Measurements from ENCODE around the gene FAM170B.

FAM170B gene

DNA sequence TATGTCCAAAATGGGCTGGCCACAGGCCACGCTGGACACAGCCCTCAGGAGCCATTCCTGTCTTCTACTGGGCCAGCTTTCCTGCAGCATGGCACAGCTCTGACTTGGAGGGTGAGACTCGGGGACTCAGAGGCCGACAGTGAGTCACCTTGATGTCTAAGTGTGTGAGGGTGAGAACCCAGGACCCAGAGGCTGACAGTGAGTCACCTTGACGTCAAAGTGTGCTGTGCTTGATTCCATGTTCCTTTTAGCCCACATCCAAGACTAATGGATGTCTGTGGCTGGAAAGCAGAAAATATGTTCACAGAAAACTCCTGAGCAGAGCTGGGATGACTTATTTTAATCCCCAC lies 6.0 kb upstream of the FAM170B start:
- TF ChIP-seq TOX (CRISPR knock-in tag; IDR thresholded peaks at IDR 0.05; ENCODE audit: borderline replicate concordance) (no peak), BACH2 (CRISPR knock-in tag; IDR thresholded peaks at IDR 0.05; ENCODE audit: borderline replicate concordance) (no peak), ZNF8 (CRISPR knock-in tag; IDR thresholded peaks at IDR 0.05) (no peak), CSDC2 (CRISPR knock-in tag; IDR thresholded peaks at IDR 0.05) (no peak), OSR1 (CRISPR knock-in tag; IDR thresholded peaks at IDR 0.05) (no peak), RARB (CRISPR knock-in tag; IDR thresholded peaks at IDR 0.05) (no peak), PPARA (CRISPR knock-in tag; IDR thresholded peaks at IDR 0.05; ENCODE audit: borderline replicate concordance) (no peak), ZNF70 (CRISPR knock-in tag; IDR thresholded peaks at IDR 0.05) (no peak), SNAI2 (CRISPR knock-in tag; IDR thresholded peaks at IDR 0.05) (no peak)
- TF ChIP-seq, protein P1, sequence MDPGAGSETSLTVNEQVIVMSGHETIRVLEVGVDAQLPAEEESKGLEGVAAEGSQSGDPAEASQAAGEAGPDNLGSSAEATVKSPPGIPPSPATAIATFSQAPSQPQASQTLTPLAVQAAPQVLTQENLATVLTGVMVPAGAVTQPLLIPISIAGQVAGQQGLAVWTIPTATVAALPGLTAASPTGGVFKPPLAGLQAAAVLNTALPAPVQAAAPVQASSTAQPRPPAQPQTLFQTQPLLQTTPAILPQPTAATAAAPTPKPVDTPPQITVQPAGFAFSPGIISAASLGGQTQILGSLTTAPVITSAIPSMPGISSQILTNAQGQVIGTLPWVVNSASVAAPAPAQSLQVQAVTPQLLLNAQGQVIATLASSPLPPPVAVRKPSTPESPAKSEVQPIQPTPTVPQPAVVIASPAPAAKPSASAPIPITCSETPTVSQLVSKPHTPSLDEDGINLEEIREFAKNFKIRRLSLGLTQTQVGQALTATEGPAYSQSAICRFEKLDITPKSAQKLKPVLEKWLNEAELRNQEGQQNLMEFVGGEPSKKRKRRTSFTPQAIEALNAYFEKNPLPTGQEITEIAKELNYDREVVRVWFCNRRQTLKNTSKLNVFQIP (CRISPR knock-in tag; IDR thresholded peaks at IDR 0.05; ENCODE audit: borderline replicate concordance, low read depth): no peak
- TF ChIP-seq, protein P2, sequence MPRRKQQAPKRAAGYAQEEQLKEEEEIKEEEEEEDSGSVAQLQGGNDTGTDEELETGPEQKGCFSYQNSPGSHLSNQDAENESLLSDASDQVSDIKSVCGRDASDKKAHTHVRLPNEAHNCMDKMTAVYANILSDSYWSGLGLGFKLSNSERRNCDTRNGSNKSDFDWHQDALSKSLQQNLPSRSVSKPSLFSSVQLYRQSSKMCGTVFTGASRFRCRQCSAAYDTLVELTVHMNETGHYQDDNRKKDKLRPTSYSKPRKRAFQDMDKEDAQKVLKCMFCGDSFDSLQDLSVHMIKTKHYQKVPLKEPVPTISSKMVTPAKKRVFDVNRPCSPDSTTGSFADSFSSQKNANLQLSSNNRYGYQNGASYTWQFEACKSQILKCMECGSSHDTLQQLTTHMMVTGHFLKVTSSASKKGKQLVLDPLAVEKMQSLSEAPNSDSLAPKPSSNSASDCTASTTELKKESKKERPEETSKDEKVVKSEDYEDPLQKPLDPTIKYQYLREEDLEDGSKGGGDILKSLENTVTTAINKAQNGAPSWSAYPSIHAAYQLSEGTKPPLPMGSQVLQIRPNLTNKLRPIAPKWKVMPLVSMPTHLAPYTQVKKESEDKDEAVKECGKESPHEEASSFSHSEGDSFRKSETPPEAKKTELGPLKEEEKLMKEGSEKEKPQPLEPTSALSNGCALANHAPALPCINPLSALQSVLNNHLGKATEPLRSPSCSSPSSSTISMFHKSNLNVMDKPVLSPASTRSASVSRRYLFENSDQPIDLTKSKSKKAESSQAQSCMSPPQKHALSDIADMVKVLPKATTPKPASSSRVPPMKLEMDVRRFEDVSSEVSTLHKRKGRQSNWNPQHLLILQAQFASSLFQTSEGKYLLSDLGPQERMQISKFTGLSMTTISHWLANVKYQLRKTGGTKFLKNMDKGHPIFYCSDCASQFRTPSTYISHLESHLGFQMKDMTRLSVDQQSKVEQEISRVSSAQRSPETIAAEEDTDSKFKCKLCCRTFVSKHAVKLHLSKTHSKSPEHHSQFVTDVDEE (CRISPR knock-in tag; IDR thresholded peaks at IDR 0.05): no peak
- no peak for ATAC-seq

DNA sequence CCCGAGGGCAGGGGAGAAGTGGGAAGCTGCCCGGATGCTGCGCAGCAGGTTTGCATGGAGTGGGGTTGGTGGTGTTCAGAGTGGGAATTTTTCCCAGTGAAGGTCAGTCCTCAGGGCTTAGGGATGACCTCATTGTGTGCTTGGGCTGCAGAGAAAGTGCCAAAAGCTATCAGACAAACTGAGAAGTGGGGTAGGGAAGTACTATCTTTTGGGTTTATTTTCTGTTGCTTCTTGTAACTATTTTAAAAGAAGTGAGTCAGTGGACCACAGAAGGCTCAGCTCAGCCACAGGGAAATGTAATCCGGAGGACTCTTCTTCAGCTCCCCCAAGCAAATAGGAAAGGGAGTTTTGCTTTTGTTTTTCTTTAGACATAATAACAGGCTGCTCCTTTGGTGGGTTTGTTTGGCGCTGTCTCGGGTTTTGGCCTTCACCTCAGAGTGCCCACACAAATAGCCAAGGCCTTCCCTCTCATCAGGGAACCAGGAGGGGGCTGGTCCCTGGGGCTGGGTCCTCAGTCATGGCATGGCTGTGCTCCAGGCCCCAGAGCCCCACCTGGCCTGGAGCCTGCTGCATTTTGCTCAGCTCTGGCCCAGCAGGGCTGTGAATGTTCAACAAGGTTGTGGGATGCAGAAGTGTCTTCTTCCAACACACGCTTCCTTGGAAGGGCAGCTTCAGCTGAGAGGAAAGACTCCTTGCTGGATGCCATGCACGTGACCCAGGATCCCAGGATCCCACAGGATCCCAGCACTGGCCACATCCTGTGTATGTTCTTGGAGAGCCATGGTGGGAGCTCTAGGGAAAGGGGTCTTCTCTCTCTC lies 5.4 kb upstream of the FAM170B start:
- no peak for ATAC-seq
- no peak for TF ChIP-seq ZFP30 (CRISPR knock-in tag; IDR thresholded peaks at IDR 0.05)
- TF ChIP-seq BACH2 (CRISPR knock-in tag; IDR thresholded peaks at IDR 0.05; ENCODE audit: borderline replicate concordance): no peak
- no peak for TF ChIP-seq GLIS3 (CRISPR knock-in tag; IDR thresholded peaks at IDR 0.05)
- TF ChIP-seq, protein P3, sequence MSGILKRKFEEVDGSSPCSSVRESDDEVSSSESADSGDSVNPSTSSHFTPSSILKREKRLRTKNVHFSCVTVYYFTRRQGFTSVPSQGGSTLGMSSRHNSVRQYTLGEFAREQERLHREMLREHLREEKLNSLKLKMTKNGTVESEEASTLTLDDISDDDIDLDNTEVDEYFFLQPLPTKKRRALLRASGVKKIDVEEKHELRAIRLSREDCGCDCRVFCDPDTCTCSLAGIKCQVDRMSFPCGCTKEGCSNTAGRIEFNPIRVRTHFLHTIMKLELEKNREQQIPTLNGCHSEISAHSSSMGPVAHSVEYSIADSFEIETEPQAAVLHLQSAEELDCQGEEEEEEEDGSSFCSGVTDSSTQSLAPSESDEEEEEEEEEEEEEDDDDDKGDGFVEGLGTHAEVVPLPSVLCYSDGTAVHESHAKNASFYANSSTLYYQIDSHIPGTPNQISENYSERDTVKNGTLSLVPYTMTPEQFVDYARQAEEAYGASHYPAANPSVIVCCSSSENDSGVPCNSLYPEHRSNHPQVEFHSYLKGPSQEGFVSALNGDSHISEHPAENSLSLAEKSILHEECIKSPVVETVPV (CRISPR knock-in tag; IDR thresholded peaks at IDR 0.05): no peak
- no peak for TF ChIP-seq RARB (CRISPR knock-in tag; IDR thresholded peaks at IDR 0.05)
- TF ChIP-seq ZFP3 (CRISPR knock-in tag; IDR thresholded peaks at IDR 0.05): no peak
- TF ChIP-seq, protein P2 (CRISPR knock-in tag; IDR thresholded peaks at IDR 0.05): no peak
- TF ChIP-seq ISL1 (CRISPR knock-in tag; IDR thresholded peaks at IDR 0.05): no peak
- TF ChIP-seq ZC3H10 (CRISPR knock-in tag; IDR thresholded peaks at IDR 0.05): no peak
- TF ChIP-seq, protein P4, sequence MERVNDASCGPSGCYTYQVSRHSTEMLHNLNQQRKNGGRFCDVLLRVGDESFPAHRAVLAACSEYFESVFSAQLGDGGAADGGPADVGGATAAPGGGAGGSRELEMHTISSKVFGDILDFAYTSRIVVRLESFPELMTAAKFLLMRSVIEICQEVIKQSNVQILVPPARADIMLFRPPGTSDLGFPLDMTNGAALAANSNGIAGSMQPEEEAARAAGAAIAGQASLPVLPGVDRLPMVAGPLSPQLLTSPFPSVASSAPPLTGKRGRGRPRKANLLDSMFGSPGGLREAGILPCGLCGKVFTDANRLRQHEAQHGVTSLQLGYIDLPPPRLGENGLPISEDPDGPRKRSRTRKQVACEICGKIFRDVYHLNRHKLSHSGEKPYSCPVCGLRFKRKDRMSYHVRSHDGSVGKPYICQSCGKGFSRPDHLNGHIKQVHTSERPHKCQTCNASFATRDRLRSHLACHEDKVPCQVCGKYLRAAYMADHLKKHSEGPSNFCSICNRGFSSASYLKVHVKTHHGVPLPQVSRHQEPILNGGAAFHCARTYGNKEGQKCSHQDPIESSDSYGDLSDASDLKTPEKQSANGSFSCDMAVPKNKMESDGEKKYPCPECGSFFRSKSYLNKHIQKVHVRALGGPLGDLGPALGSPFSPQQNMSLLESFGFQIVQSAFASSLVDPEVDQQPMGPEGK (CRISPR knock-in tag; IDR thresholded peaks at IDR 0.05; ENCODE audit: borderline replicate concordance): no peak
- TF ChIP-seq ZNF565 (CRISPR knock-in tag; conservative IDR thresholded peaks at IDR 0.05; ENCODE audit: low read depth): no peak
- TF ChIP-seq TCF4 (CRISPR knock-in tag; IDR thresholded peaks at IDR 0.05; ENCODE audit: borderline replicate concordance): no peak
- TF ChIP-seq ZNF70 (CRISPR knock-in tag; IDR thresholded peaks at IDR 0.05): no peak
- no peak for TF ChIP-seq TOX (CRISPR knock-in tag; IDR thresholded peaks at IDR 0.05; ENCODE audit: borderline replicate concordance)
- TF ChIP-seq CSDC2 (CRISPR knock-in tag; IDR thresholded peaks at IDR 0.05): no peak
- TF ChIP-seq, protein P1 (CRISPR knock-in tag; IDR thresholded peaks at IDR 0.05; ENCODE audit: borderline replicate concordance, low read depth): no peak
- TF ChIP-seq ARNTL (CRISPR knock-in tag; IDR thresholded peaks at IDR 0.05; ENCODE audit: borderline replicate concordance, low read depth): no peak
- no peak for TF ChIP-seq PPARA (CRISPR knock-in tag; IDR thresholded peaks at IDR 0.05; ENCODE audit: borderline replicate concordance)
- TF ChIP-seq ZNF8 (CRISPR knock-in tag; IDR thresholded peaks at IDR 0.05): no peak
- TF ChIP-seq, protein P5, sequence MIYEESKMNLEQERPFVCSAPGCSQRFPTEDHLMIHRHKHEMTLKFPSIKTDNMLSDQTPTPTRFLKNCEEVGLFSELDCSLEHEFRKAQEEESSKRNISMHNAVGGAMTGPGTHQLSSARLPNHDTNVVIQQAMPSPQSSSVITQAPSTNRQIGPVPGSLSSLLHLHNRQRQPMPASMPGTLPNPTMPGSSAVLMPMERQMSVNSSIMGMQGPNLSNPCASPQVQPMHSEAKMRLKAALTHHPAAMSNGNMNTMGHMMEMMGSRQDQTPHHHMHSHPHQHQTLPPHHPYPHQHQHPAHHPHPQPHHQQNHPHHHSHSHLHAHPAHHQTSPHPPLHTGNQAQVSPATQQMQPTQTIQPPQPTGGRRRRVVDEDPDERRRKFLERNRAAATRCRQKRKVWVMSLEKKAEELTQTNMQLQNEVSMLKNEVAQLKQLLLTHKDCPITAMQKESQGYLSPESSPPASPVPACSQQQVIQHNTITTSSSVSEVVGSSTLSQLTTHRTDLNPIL (CRISPR knock-in tag; IDR thresholded peaks at IDR 0.05; ENCODE audit: low read depth): no peak

All from SK-N-SH treated with all-trans-retinoic acid at 6 μM for 48 hours (cell line).